ENCODE measurements around the gene COL3A1. TPM values are rescaled to one million over a fixed set of nuclear protein-coding genes. Genes with fewer than 3 reads are reported as not detected.

COL3A1 gene
- total and polyA plus RNA-seq, 2 experiments from 2014 or later, result 6,699 to 8,329 TPM

DNA sequence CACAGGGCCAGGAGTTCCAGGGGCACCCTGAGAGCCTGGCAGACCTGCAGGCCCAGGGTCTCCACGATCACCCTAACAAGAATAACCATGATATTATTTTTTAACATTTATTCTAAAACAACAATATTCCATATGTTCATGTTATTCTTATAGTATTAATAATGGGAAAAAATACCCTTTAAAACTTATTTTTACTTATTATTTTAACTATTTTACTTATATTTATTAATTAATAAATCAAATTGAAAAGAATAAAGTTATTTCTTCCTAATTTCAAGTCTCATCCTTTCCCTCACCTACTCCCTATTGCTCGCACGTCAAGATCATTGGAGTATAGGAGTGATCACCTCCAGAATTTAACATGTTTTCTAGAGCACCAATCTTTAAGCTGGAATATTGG, 71.7 kb downstream of the COL3A1 start:
- no peaks in the 10 kb centered on the region for H3K9me2 ChIP-seq (replicated peaks; ENCODE audit: insufficient read depth)
- no peak overlapping the region for H3K27ac ChIP-seq
- H3K4me2 ChIP-seq, result no peak overlapping the region
- no peaks in the 10 kb centered on the region for H3K79me2 ChIP-seq
- H3K4me1 ChIP-seq (ENCODE audit: insufficient read depth), result no peaks in the 10 kb centered on the region
- no peak for DNase-seq (ENCODE audit: low spot score)
- H3K36me3 ChIP-seq (replicated peaks; ENCODE audit: insufficient read depth, low read depth), result peaks cover 5% of the 10 kb centered on the region
- no peaks in the 10 kb centered on the region for H4K20me1 ChIP-seq (ENCODE audit: insufficient read depth, poor library complexity, severe bottlenecking)
- H3K9me3 ChIP-seq (ENCODE audit: low read depth), result no peaks in the 10 kb centered on the region
- no peak overlapping the region for H2AFZ ChIP-seq
- 94% methylated on average over 3 of the region's 3 CpGs for WGBS (ENCODE audit: low lambda C conversion rate, missing lambda C conversion rate)
- TF ChIP-seq EZH2 (IDR thresholded peaks at IDR 0.05; ENCODE audit: borderline replicate concordance) (no peak), EZH2phosphoT487 (IDR thresholded peaks at IDR 0.05; ENCODE audit: low read depth, severe bottlenecking, unreplicated experiment) (no peak)
- TF ChIP-seq, protein P1, sequence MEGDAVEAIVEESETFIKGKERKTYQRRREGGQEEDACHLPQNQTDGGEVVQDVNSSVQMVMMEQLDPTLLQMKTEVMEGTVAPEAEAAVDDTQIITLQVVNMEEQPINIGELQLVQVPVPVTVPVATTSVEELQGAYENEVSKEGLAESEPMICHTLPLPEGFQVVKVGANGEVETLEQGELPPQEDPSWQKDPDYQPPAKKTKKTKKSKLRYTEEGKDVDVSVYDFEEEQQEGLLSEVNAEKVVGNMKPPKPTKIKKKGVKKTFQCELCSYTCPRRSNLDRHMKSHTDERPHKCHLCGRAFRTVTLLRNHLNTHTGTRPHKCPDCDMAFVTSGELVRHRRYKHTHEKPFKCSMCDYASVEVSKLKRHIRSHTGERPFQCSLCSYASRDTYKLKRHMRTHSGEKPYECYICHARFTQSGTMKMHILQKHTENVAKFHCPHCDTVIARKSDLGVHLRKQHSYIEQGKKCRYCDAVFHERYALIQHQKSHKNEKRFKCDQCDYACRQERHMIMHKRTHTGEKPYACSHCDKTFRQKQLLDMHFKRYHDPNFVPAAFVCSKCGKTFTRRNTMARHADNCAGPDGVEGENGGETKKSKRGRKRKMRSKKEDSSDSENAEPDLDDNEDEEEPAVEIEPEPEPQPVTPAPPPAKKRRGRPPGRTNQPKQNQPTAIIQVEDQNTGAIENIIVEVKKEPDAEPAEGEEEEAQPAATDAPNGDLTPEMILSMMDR (IDR thresholded peaks at IDR 0.05; ENCODE audit: poor library complexity), result no peak
- H3K27me3 ChIP-seq, result no peaks in the 10 kb centered on the region
- H3K4me3 ChIP-seq, result no peak overlapping the region

DNA sequence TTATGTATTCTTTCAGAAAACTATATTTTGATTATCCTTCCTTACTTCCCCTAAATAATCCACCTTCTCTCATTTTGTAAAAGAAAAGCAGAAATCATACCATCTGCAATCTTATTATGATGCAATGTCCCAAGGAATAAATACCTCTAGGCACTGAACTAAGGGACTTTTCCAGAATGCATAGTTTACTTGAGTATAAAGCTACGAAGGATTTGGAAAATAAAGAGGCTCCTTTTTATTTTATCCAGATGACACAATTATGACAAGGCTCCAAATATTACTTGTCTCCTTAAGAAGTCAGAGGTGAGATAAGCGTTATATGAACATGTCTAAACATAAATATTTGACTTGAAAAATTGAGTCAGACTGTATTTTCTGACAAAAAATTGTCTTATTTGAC, 72.1 kb downstream of the COL3A1 start:
- no peaks in the 10 kb centered on the region for H3K9me2 ChIP-seq (replicated peaks; ENCODE audit: insufficient read depth)
- H3K9me3 ChIP-seq (ENCODE audit: low read depth), result no peaks in the 10 kb centered on the region
- no peak for DNase-seq (ENCODE audit: low spot score)
- no peak overlapping the region for H3K4me2 ChIP-seq
- no peaks in the 10 kb centered on the region for H3K27me3 ChIP-seq
- WGBS (ENCODE audit: low lambda C conversion rate, missing lambda C conversion rate), result 79% methylated on average over 2 of the region's 2 CpGs
- H3K4me3 ChIP-seq, result no peak overlapping the region
- H3K27ac ChIP-seq, result no peak overlapping the region
- H3K36me3 ChIP-seq (replicated peaks; ENCODE audit: insufficient read depth, low read depth), result peaks cover 5% of the 10 kb centered on the region
- H3K79me2 ChIP-seq, result no peaks in the 10 kb centered on the region
- no peaks in the 10 kb centered on the region for H4K20me1 ChIP-seq (ENCODE audit: insufficient read depth, poor library complexity, severe bottlenecking)
- H2AFZ ChIP-seq, result no peak overlapping the region
- no peak for TF ChIP-seq EZH2phosphoT487 (IDR thresholded peaks at IDR 0.05; ENCODE audit: low read depth, severe bottlenecking, unreplicated experiment)
- TF ChIP-seq, protein P1 (IDR thresholded peaks at IDR 0.05; ENCODE audit: poor library complexity), result no peak
- TF ChIP-seq EZH2 (IDR thresholded peaks at IDR 0.05; ENCODE audit: borderline replicate concordance), result no peak
- H3K4me1 ChIP-seq (ENCODE audit: insufficient read depth), result no peaks in the 10 kb centered on the region

DNA sequence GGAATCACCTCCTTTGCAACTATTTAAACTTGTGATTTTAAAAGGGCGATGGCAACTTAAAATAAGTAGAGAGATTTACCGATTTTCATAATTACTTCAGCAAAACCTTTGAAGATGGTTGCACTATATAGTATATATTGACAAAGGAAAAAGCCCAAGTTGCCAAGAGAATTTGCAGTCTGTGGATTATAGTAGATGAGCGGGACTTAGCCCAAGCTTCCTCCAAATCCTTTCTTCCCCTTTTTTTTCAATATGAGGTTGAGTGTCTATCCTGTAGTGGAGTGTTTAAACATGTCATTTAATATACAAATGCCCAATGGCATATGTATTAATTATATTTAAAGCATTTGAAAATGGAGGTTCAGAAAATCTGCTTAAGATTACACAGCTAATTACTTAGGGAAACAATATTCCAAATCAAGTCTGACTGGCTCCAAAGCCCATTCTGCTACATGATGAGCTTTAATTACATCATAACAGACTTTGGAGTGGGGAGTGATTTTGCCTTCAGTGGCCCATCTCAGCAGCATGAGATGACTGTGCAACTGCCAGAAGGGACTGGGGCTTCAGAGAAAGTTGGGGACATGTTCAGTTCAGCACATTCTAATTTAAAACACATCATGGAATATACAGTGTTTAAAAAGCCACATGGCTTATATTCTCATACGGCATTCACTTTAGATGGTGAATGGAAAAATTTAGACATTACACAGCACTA, 73.2 kb downstream of the COL3A1 start:
- H3K79me2 ChIP-seq, result no peaks in the 10 kb centered on the region
- no peak overlapping the region for H3K4me3 ChIP-seq
- no peak overlapping the region for H2AFZ ChIP-seq
- H4K20me1 ChIP-seq (ENCODE audit: insufficient read depth, poor library complexity, severe bottlenecking), result no peaks in the 10 kb centered on the region
- H3K4me2 ChIP-seq, result no peak overlapping the region
- H3K9me2 ChIP-seq (replicated peaks; ENCODE audit: insufficient read depth), result no peaks in the 10 kb centered on the region
- no peak for TF ChIP-seq EZH2 (IDR thresholded peaks at IDR 0.05; ENCODE audit: borderline replicate concordance)
- TF ChIP-seq, protein P1 (IDR thresholded peaks at IDR 0.05; ENCODE audit: poor library complexity), result no peak
- no peak for TF ChIP-seq EZH2phosphoT487 (IDR thresholded peaks at IDR 0.05; ENCODE audit: low read depth, severe bottlenecking, unreplicated experiment)
- no peak for DNase-seq (ENCODE audit: low spot score)
- WGBS (ENCODE audit: low lambda C conversion rate, missing lambda C conversion rate), result 94% methylated on average over 4 of the region's 4 CpGs
- H3K9me3 ChIP-seq (ENCODE audit: low read depth), result no peaks in the 10 kb centered on the region
- no peaks in the 10 kb centered on the region for H3K4me1 ChIP-seq (ENCODE audit: insufficient read depth)
- H3K36me3 ChIP-seq (replicated peaks; ENCODE audit: insufficient read depth, low read depth), result peaks cover 5% of the 10 kb centered on the region
- H3K27ac ChIP-seq, result no peak overlapping the region
- no peaks in the 10 kb centered on the region for H3K27me3 ChIP-seq

Measured in hepatocyte (in vitro differentiated cells).